Ovary (tissue), 10 donors: ENCODE data around the gene MRPL11. TPM values are rescaled to one million over a fixed set of nuclear protein-coding genes. Genes with fewer than 3 reads are reported as not detected.
A peak's percentile ranks its signal among the peaks of the same experiment; 100 is the strongest.

ENCODE experiments used
- DNase-seq, 5 donors: peaks; one replicate each; pipeline ENCODE4 v3.0.0-alpha.2; 2019 to 2020
- H3K27ac ChIP-seq, 2 donors: fragments of 200-600 bp; one replicate each; pipeline versions ENCODE4 v1.5.1 to v1.8.0; 2019 to 2022
- H3K27me3 ChIP-seq: fragments of 200-600 bp; one replicate; pipeline ENCODE4 v1.8.0; 2022
- H3K36me3 ChIP-seq: fragments of 200-600 bp; sonication (generic); one replicate; pipeline ENCODE4 v1.5.1; 2019
- H3K4me1 ChIP-seq: one replicate; pipeline ENCODE4 v1.8.1; 2013; ENCODE audit warnings: mild to moderate bottlenecking, moderate library complexity; ENCODE audit not compliant: insufficient read depth
- H3K4me3 ChIP-seq: fragments of 200-600 bp; sonication (generic); one replicate; pipeline ENCODE4 v1.5.1; 2017
- H3K9me3 ChIP-seq, 2 donors: fragments of 200-600 bp in 1 of 2; sonication (generic) in 1 of 2; one replicate each; pipeline versions ENCODE4 v1.5.1 to v1.8.1; 2013 to 2019; ENCODE audit warnings: mild to moderate bottlenecking in 1 of 2, moderate library complexity in 1 of 2
- EP300 ChIP-seq: sonication (generic); formaldehyde crosslinking; IDR thresholded peaks from one replicate; pipeline ENCODE4 v1.6.1; 2017; ENCODE audit warnings: antibody characterized with exemption
- POLR2A ChIP-seq: fragments of 450-650 bp; IDR thresholded peaks from one replicate; pipeline ENCODE4 v1.6.1; 2017; ENCODE audit warnings: antibody characterized with exemption, mild to moderate bottlenecking, moderate library complexity
- WGBS, 3 donors: extraction: QIAGEN DNeasy Blood & Tissue Kit in 1 of 3; methylation state at CpG; one replicate each; pipeline versions ENCODE4 v1.1.5 to v1.1.7; 2013 to 2017; 5-methylcytosine and 5-hydroxymethylcytosine counted together
- intact Hi-C, 4 donors: fragments of 100-400 bp; cut with DNase I; formaldehyde crosslinking; loops; one replicate each; pipeline versions ENCODE4 v1.11.0 to v1.15.1; 2022 to 2023
- long read RNA-seq, 3 donors: library from polyadenylated mRNA in 2 of 3; unstranded in 2 of 3; transcript quantifications; one replicate each; pipeline ENCODE4 v2.0.0 and lab custom pipeline, GENCODE V29; 2021 to 2026
- polyA plus RNA-seq, 2 donors: library from polyadenylated mRNA; stranded (reverse); fragments of 200-250 nt in 1 of 2; fragments of 350-450 nt in 1 of 2; fragmentation: Illumina TruSeq in 1 of 2; extraction: RNeasy Lipid Tissue Mini Kit (QIAGEN cat#74804) in 1 of 2; gene quantifications; one replicate each; pipeline ENCODE4 v1.2.3, GENCODE V29; 2013 to 2014
- total RNA-seq, 7 donors: library from RNA; depleted of rRNA in 2 of 7; stranded (reverse); fragments of >200 nt in 2 of 7; fragmentation: NEBNext Ultra II Directional in 3 of 7; extraction: Animal tissue kit (Norgen Biotek cat#: 25700) in 3 of 7; gene quantifications; one replicate each; pipeline versions ENCODE4 v1.1.0 to v1.2.4, GENCODE V29; 2016 to 2023
- TF ChIP-seq, protein P1 (sequence below), 3 donors: fragments of 450-650 bp in 2 of 3; fragments of 200-600 bp in 1 of 3; IDR thresholded peaks; one replicate each; pipeline versions ENCODE4 v1.5.1 to v1.8.0; 2016 to 2022; ENCODE audit warnings: antibody characterized with exemption in 3 of 3, mild to moderate bottlenecking in 1 of 3
- donor health status: DM: no; HTN: no; CAD: no; lungs with moderate emphysema.
- donor health status: DM: no; HTN: no; CAD: no.
- donor health status: Bipolar disorder and iron deficiency.
- donor health status: DM: yes; HTN: yes; CAD: no.
- donor health status: DM: no; HTN: no; CAD: no.
- donor health status: DM: yes; HTN: yes; CAD: no.

Gene MRPL11
- total RNA-seq = 10 to 100 TPM; 30.9 to 53.5 (median 44.1) TPM
- 10 to 100 TPM; 38.9 to 41.4 TPM for polyA plus RNA-seq
- long read RNA-seq, donor 1, transcript MRPL11-201 (5 exons, 1,605 nt) = major isoform, 35 of 46 reads
- long read RNA-seq, donor 1, transcript MRPL11-203 (5 exons, 1,527 nt) = minor isoform, 5 of 46 reads
- long read RNA-seq, donor 1, partial matches to known transcripts = 2 of 46 reads
- long read RNA-seq, donor 1, other reads (novel, unspliced or antisense) = 3 of 46 reads
- long read RNA-seq, donor 2, transcript MRPL11-201 (5 exons, 1,605 nt) = major isoform, 23 of 34 reads
- long read RNA-seq, donor 2, transcript MRPL11-203 (5 exons, 1,527 nt) = minor isoform, 5 of 34 reads
- long read RNA-seq, donor 2, partial matches to known transcripts = 5 of 34 reads
- long read RNA-seq, donor 2, other reads (novel, unspliced or antisense) = 0 of 34 reads
- long read RNA-seq, donor 3, transcript MRPL11-203 (5 exons, 1,527 nt) = minor isoform, 5 of 38 reads
- long read RNA-seq, donor 3, transcript MRPL11-201 (5 exons, 1,605 nt) = major isoform, 25 of 38 reads
- long read RNA-seq, donor 3, partial matches to known transcripts = 3 of 38 reads
- long read RNA-seq, donor 3, other reads (novel, unspliced or antisense) = 5 of 38 reads

GRCh38 chr11:66438504-66439466 lies at the start of gene MRPL11:
TSS of gene MRPL11 (minus strand) at chr11:66438848. CDS start at chr11:66438754, 94 bp downstream.
- H3K9me3 ChIP-seq = no peaks in the 10 kb centered on the region
- intact Hi-C loops = loop anchor here in 1 of 4 donors (2.0 kb wide), 1 partner anchor 30 kb away; no protein-coding TSS in a partner anchor
- 7 to 8% (median 8%) methylated on average over 43 to 45 of the region's 45 CpGs for WGBS, 3 donors
- peak; percentile 85 to 91 (median 88) for DNase-seq
- no peaks in the 10 kb centered on the region for H3K27me3 ChIP-seq
- H3K27ac ChIP-seq = peak within 1 kb of the TSS; percentile 86 to 90
- H3K4me1 ChIP-seq = peaks cover 5% of the 10 kb centered on the region
- peak within 1 kb of the TSS; percentile 58 for H3K4me3 ChIP-seq
- TF ChIP-seq, protein P1, sequence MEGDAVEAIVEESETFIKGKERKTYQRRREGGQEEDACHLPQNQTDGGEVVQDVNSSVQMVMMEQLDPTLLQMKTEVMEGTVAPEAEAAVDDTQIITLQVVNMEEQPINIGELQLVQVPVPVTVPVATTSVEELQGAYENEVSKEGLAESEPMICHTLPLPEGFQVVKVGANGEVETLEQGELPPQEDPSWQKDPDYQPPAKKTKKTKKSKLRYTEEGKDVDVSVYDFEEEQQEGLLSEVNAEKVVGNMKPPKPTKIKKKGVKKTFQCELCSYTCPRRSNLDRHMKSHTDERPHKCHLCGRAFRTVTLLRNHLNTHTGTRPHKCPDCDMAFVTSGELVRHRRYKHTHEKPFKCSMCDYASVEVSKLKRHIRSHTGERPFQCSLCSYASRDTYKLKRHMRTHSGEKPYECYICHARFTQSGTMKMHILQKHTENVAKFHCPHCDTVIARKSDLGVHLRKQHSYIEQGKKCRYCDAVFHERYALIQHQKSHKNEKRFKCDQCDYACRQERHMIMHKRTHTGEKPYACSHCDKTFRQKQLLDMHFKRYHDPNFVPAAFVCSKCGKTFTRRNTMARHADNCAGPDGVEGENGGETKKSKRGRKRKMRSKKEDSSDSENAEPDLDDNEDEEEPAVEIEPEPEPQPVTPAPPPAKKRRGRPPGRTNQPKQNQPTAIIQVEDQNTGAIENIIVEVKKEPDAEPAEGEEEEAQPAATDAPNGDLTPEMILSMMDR (IDR thresholded peaks at IDR 0.05) = peak; percentile 51 to 73 (median 64)
- TF ChIP-seq EP300 = no peak
- H3K36me3 ChIP-seq = no peaks in the 10 kb centered on the region

DNA sequence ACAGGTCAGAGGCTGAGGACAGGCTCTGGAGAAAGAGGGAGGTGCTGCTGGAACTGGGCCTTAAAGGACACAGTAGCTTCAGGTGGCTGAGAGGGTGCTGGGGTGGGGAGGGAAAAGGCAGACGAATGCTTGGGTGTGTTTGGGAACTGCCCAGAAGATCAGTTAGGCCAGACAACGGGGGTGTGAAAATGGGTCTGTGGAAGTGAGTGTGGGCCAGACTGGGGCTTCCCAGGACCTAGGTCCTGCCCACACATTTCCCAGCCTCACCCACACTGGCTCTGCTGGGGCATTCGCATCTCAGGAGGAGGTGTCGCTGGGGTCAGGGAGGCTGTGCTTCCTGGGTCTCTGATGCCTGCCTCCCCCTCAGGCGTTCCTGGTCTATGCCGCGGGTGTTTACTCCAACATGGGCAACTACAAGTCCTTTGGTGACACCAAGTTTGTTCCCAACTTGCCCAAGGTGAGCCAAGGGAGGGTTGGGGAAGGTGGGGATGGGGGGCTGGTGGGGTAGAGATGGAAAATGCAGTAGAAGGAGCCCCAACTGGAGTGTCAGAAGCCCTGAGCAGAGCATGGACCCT lies 46.2 kb upstream of the MRPL11 start:
- 69 to 73% (median 69%) methylated on average over 7 of the region's 7 CpGs for WGBS, 3 donors

DNA sequence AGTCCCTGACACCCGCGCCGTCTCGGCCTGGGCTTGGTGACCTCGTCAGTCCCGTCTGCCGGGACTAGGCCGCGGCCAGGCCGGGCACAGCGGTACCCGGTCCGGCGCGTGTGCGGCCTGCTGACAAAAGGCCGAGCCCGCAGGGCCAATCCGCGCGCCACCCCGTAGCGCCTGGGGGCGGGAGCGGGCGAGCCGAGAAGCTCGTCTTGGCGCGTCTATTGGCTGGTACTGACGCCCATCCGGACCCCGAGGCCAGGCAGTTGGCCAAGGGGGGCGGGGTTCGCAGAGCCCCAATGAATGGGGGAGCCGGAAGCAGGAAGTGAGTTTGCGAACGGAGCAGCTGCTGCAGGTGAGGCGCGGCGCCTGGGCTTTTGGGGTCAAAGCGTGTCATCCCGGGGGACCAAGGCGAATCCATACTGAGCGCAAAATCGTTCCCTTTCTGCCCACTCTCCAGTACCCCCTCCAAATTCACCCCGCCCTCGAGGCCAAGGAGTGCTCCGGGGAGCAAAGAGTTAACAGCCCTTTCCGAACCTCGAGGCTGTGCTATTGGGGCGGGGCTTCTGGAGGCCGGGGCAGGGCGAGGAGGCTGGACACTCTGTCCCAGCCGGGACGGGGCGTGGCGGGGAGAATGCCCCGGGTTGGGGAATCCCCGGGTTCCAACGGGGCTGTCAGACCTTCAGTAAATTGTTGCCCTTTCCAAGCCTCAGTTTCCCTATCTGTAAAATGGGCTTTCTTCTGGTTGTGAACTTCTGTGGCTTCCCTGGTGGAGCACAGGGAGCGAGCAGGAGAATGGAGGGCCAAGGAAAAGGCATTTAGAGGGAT lies 41.7 kb upstream of the MRPL11 start, which contains the start of gene DPP3:
Gene DPP3 (plus strand): TSS at position 318 of the 822 bp plus-strand sequence. CDS start 1,767 bp downstream, outside the sequence.
- peak; percentile 97 to 99 (median 98) for DNase-seq
- intact Hi-C loops = no loop called here
- TF ChIP-seq, protein P1 (IDR thresholded peaks at IDR 0.05) = no peak
- TF ChIP-seq POLR2A (peak; percentile 87), EP300 (no peak)
- Histone ChIP-seq H3K4me3 (peak within 1 kb of the TSS; percentile 59), H3K27ac (peak within 1 kb of the TSS; percentile 49 to 82), H3K9me3 (no peaks in the 10 kb centered on the region), H3K36me3 (no peaks in the 10 kb centered on the region), H3K27me3 (no peaks in the 10 kb centered on the region), H3K4me1 (peaks cover 2% of the 10 kb centered on the region)
- WGBS, 3 donors = 0 to 1% (median 1%) methylated on average over 40 to 62 of the region's 62 CpGs

More for the DNA sequence above, 46.2 kb upstream of the MRPL11 start:
- H3K4me3 ChIP-seq = no peak overlapping the region
- intact Hi-C loops = no loop called here
- H3K4me1 ChIP-seq = peaks cover 2% of the 10 kb centered on the region
- no peaks in the 10 kb centered on the region for H3K9me3 ChIP-seq
- TF ChIP-seq EP300 (no peak), POLR2A (no peak)
- TF ChIP-seq, protein P1 (IDR thresholded peaks at IDR 0.05) = no peak
- H3K36me3 ChIP-seq = no peaks in the 10 kb centered on the region
- H3K27me3 ChIP-seq = no peaks in the 10 kb centered on the region
- DNase-seq = no peak
- no peak overlapping the region for H3K27ac ChIP-seq
